Hepatocyte (in vitro differentiated cells): ENCODE data around the gene EEFSEC. TPM values are rescaled to one million over a fixed set of nuclear protein-coding genes. Genes with fewer than 3 reads are reported as not detected.

ENCODE experiments used
- DNase-seq: peaks from one replicate; pipeline ENCODE4 v3.0.0-alpha.2; 2016; ENCODE audit warnings: low spot score
- H2AFZ ChIP-seq: fragments of 200-600 bp; sonication (generic); 2 replicates; pipeline ENCODE4 v1.6.0; 2016; ENCODE audit warnings: antibody characterized with exemption, mild to moderate bottlenecking
- H3K27ac ChIP-seq: fragments of 200-600 bp; sonication (generic); 2 replicates; pipeline ENCODE4 v1.5.1; 2016; ENCODE audit warnings: mild to moderate bottlenecking
- H3K27me3 ChIP-seq: fragments of 200-600 bp; sonication (generic); 2 replicates; pipeline ENCODE4 v1.6.1; 2016
- H3K36me3 ChIP-seq: fragments of 200-600 bp; sonication (generic); replicated peaks from 2 replicates; pipeline ENCODE4 v1.5.1; 2016; ENCODE audit warnings: low read depth; ENCODE audit not compliant: insufficient read depth
- H3K4me1 ChIP-seq: fragments of 200-600 bp; sonication (generic); 2 replicates; pipeline ENCODE4 v1.5.1; 2016; ENCODE audit warnings: mild to moderate bottlenecking, moderate library complexity; ENCODE audit not compliant: insufficient read depth
- H3K4me2 ChIP-seq: fragments of 200-600 bp; sonication (generic); 2 replicates; pipeline ENCODE4 v1.6.0; 2016
- H3K4me3 ChIP-seq: fragments of 200-600 bp; sonication (generic); 2 replicates; pipeline ENCODE4 v1.5.1; 2016; ENCODE audit warnings: mild to moderate bottlenecking
- H3K79me2 ChIP-seq: fragments of 200-600 bp; sonication (generic); 2 replicates; pipeline ENCODE4 v1.6.0; 2017; ENCODE audit warnings: mild to moderate bottlenecking
- H3K9me2 ChIP-seq: fragments of 200-600 bp; sonication (generic); replicated peaks from 2 replicates; pipeline ENCODE4 v1.6.0; 2017; ENCODE audit warnings: mild to moderate bottlenecking; ENCODE audit not compliant: insufficient read depth
- H3K9me3 ChIP-seq: fragments of 200-600 bp; sonication (generic); 2 replicates; pipeline ENCODE4 v1.5.1; 2016; ENCODE audit warnings: low read depth, mild to moderate bottlenecking
- H4K20me1 ChIP-seq: fragments of 200-600 bp; sonication (generic); 2 replicates; pipeline ENCODE4 v1.6.0; 2016; ENCODE audit warnings: mild to moderate bottlenecking; ENCODE audit not compliant: insufficient read depth, poor library complexity, severe bottlenecking
- CTCF ChIP-seq: fragments of 200-600 bp; sonication (generic); IDR thresholded peaks from 2 replicates; pipeline ENCODE4 v1.5.1; 2016; ENCODE audit warnings: antibody characterized with exemption, mild to moderate bottlenecking; ENCODE audit not compliant: poor library complexity
- EZH2 ChIP-seq: fragments of 200-600 bp; sonication (generic); IDR thresholded peaks from 2 replicates; pipeline ENCODE4 v1.6.1; 2016; ENCODE audit warnings: antibody characterized with exemption, mild to moderate bottlenecking, borderline replicate concordance
- EZH2phosphoT487 ChIP-seq: fragments of 200-600 bp; sonication (generic); IDR thresholded peaks from one replicate; pipeline ENCODE4 v1.6.1; 2018; ENCODE audit warnings: antibody characterized with exemption, mild to moderate bottlenecking, low read depth, moderate library complexity; ENCODE audit not compliant: unreplicated experiment, severe bottlenecking
- WGBS: methylation state at CpG from one replicate; pipeline ENCODE4 v1.1.6; 2016; ENCODE audit warnings: low lambda C conversion rate; ENCODE audit errors: missing lambda C conversion rate; 5-methylcytosine and 5-hydroxymethylcytosine counted together
- polyA plus RNA-seq: library from polyadenylated mRNA; unstranded; fragments of >200 nt; fragmentation: Nextera tagmentation; extraction: Ambion mirVana; gene quantifications from 2 replicates; pipeline ENCODE4 v1.2.1, GENCODE V29; 2016
- total RNA-seq: library from RNA; depleted of rRNA; stranded (reverse); fragments of >200 nt; gene quantifications from 2 replicates; pipeline ENCODE4 v1.2.3, GENCODE V29; 2014

Gene EEFSEC
- total and polyA plus RNA-seq, 2 experiments from 2014 or later = 9.8 to 17.5 TPM

GRCh38 chr3:128123156-128123537, 30.1 kb upstream of the EEFSEC start:
- H3K36me3 ChIP-seq = no peaks in the 10 kb centered on the region
- H3K9me2 ChIP-seq = no peaks in the 10 kb centered on the region
- no peaks in the 10 kb centered on the region for H3K27me3 ChIP-seq
- under 1% methylated on average over 21 of the region's 22 CpGs for WGBS
- H3K4me1 ChIP-seq = no peaks in the 10 kb centered on the region
- H3K9me3 ChIP-seq = no peaks in the 10 kb centered on the region
- H3K4me2 ChIP-seq = peak overlapping the region; percentile 89
- no peaks in the 10 kb centered on the region for H4K20me1 ChIP-seq
- peak overlapping the region; percentile 76 for H3K27ac ChIP-seq
- H3K79me2 ChIP-seq = peaks cover 17% of the 10 kb centered on the region
- peak overlapping the region; percentile 27 for H2AFZ ChIP-seq
- DNase-seq = no peak
- TF ChIP-seq EZH2phosphoT487 (no peak), CTCF (no peak), EZH2 (no peak)
- peak overlapping the region; percentile 46 for H3K4me3 ChIP-seq

GRCh38 chr3:128123538-128124368, 29.5 kb upstream of the EEFSEC start, which contains the start of gene RUVBL1:
TSS of gene RUVBL1 (minus strand) at chr3:128123812. CDS start at chr3:128123724, 88 bp downstream.
- no peaks in the 10 kb centered on the region for H3K36me3 ChIP-seq
- peak within 1 kb of the TSS; percentile 92 for H2AFZ ChIP-seq
- no peaks in the 10 kb centered on the region for H3K9me2 ChIP-seq
- DNase-seq = peak; percentile 98
- WGBS = 4% methylated on average over 47 of the region's 47 CpGs
- H4K20me1 ChIP-seq = no peaks in the 10 kb centered on the region
- peaks cover 15% of the 10 kb centered on the region for H3K79me2 ChIP-seq
- no peaks in the 10 kb centered on the region for H3K4me1 ChIP-seq
- no peaks in the 10 kb centered on the region for H3K27me3 ChIP-seq
- peak within 1 kb of the TSS; percentile 46 for H3K4me3 ChIP-seq
- TF ChIP-seq CTCF = no peak
- TF ChIP-seq EZH2phosphoT487 = no peak
- TF ChIP-seq EZH2 = no peak
- peak within 1 kb of the TSS; percentile 81 for H3K27ac ChIP-seq
- no peaks in the 10 kb centered on the region for H3K9me3 ChIP-seq
- H3K4me2 ChIP-seq = peak within 1 kb of the TSS; percentile 89

GRCh38 chr3:128127236-128127635, 26.0 kb upstream of the EEFSEC start:
- H2AFZ ChIP-seq = no peak overlapping the region
- no peak overlapping the region for H3K27ac ChIP-seq
- no peaks in the 10 kb centered on the region for H3K27me3 ChIP-seq
- H3K9me3 ChIP-seq = no peaks in the 10 kb centered on the region
- H3K79me2 ChIP-seq = peaks cover 10% of the 10 kb centered on the region
- H4K20me1 ChIP-seq = no peaks in the 10 kb centered on the region
- H3K4me3 ChIP-seq = no peak overlapping the region
- DNase-seq = no peak
- TF ChIP-seq CTCF (no peak), EZH2phosphoT487 (no peak), EZH2 (no peak)
- H3K4me2 ChIP-seq = no peak overlapping the region
- no peaks in the 10 kb centered on the region for H3K36me3 ChIP-seq
- 29% methylated on average over 2 of the region's 2 CpGs for WGBS
- no peaks in the 10 kb centered on the region for H3K9me2 ChIP-seq
- no peaks in the 10 kb centered on the region for H3K4me1 ChIP-seq
